GM21367 (cell line): ENCODE results near the gene RFC4.

ENCODE experiments used
- ATAC-seq: cut with Tn5 transposase; IDR thresholded peaks from one replicate; pipeline ENCODE4 v1.9.1; 2021; ENCODE audit not compliant: unreplicated experiment

RFC4 gene

DNA sequence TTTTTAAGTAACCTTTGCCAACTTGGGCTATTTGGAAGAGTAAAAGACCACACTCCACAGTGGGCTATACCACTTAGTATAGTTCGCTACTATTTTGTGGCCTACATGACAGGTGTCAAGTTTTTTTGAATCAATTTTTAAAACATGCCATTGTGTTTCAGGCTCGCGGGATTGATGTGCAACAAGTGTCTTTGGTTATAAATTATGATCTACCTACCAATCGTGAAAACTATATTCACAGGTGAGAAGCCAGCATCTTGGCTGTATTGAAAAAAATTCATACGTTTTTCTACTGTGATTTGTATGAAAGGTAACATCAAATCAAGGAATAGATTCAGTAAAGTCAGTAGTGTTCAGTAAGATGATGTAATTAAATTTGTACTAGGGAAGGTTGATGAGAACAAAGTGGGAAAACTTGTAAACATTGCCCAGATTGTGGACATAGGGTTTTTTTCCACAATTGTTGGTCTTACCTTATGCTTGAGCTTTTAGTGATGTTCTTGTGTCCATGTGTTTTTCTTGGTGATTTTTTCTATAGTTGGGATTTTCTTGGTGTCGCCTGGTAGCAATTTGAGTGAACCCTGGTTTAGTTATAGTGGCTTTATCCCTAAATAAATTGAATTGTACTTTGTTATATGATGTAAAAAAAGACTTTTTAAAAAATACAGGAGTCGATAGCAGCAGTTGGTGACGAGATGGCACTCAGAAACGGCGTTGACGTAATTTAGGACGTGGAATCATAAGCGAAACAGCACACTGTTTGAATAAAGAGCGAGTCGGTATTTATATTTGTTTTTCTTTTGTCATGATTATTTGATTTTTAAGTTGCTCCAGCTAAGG is 18.4 kb downstream of the RFC4 start:
- no peak for ATAC-seq

DNA sequence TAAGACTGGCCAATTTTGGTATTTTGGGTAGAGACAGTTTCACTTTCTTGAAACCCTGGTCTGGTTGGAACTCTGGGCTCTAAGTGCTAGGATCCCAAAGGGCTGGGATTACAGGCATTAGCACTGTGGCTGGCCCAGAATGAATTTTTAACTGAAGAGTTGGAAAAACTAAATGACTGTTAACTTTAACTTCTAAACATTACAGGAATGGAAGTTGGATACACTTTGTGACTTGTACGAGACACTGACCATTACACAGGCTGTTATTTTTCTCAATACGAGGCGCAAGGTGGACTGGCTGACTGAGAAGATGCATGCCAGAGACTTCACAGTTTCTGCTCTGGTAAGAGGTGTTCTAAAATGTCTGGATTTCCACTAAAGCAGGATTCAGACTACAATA is 19.4 kb downstream of the RFC4 start:
- ATAC-seq = no peak

DNA sequence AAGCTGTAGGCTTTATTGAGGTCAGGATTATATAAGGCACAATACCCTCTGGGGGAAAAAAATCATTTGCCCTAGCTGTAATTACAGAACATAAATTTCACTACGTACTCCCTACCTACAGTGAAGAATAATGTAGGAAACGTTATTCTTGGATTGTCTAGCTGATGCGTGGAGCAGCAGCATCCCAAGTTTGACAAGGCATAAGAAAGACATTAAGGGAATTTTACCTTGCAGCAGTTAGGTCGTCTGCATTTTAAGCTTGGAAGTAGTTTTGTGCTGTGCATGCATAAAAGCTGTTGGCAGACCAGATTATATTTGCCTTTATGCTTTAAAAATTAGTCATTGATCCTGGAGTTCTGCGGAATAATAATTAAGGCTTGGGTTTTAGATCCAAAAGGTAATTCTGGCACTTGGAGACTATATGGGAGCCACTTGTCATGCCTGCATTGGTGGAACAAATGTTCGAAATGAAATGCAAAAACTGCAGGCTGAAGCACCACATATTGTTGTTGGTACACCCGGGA is 20.7 kb downstream of the RFC4 start:
- no peak for ATAC-seq

DNA sequence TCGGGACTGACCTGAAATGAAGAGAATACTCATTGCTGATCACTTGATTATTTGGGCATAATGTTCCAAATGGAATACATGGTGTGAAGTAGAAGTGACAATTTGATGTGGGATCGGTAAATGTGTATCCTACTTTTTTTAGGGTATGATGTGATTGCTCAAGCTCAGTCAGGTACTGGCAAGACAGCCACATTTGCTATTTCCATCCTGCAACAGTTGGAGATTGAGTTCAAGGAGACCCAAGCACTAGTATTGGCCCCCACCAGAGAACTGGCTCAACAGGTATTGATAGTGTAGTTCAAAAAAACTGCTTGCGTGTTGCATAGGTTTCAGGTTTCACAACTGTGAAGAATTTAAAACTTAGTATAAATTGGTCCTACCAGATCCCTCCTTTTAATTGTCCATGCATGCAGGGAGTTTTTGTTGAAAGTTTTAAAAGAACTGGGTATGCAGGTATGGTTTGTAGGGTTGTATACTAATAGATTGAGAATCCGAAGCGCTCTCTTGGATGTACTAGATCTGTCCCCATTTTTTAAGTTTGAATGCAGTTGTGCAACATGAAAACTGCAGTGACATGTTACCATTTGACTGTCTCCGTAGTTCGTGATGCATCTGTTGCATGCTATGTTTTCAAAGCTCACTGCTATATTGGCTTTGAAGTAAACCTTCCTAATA is 21.3 kb downstream of the RFC4 start:
- ATAC-seq = no peak

DNA sequence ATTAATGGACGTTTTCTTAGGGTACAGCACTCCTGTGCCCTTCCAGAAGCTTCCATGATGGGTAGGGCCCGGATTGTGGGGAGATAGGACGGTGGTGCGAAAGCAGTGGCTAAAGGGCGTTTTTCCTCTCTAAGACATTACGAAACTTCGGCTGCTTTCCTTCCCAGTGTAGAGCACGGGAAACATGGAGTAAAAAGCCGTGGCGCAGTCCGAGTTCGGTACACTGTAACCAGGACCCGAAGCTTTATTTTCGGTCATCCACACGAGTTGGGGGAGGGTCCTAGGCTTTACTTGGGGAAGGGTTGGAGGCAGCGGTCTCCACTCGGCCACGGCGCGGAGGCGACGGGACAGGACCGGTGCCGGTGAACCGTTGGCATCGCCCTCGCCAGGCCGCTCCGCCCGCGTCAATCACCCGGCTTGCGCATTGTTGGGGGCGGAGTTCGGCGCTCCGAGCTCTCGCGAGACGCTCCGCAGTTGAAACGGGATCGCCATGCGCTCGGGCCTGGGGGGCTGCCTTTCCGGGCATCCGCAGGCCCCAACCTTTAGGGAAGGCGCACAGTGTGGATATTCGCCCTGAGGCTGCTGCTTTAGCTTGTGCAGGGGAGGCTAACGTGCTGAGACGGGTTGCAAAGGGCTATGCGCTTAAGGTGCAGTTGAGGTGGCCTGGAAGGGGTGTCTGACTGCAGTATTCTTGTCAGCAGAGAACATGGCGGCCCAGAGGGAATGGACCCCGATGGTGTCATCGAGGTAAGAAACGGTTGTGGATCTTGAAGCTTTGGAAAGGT is 22.4 kb downstream of the RFC4 start:
- peak; percentile 63 for ATAC-seq

DNA sequence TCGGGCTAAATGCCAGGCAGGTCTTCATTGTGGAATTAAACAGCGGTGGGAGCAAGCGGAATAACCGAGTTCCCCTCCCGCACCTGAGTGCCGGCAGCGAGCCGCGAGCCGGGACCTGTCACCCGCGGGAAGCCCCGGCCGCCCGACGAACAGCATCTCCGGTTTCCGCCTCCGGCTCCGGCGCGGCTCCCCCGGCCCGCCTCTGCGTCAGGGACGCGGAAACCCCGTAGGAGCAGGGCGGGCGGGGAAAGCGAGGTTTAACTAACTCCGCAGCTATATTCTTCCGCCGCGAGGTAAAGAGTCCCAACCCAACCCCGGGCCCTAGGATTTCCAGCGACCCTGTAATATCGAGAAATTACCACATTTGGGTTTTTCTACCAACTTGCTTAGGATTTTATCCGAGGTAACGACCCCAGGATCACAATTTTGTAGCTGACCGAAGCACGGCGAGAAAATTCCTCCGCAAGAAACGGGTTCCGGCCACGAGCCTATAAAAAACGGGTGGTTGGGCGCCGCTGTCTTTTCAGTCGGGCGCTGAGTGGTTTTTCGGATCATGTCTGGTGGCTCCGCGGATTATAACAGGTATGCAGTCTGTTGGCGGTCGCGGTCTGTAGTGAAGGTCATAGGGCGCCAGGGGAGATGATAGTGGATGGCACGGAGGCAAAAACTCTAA is 23.1 kb downstream of the RFC4 start, which contains the start of gene EIF4A2:
EIF4A2 (plus strand) TSS at position 520 of the 673 bp plus-strand sequence; CDS start at position 554, 34 bp downstream.
- ATAC-seq = peak; percentile 46

DNA sequence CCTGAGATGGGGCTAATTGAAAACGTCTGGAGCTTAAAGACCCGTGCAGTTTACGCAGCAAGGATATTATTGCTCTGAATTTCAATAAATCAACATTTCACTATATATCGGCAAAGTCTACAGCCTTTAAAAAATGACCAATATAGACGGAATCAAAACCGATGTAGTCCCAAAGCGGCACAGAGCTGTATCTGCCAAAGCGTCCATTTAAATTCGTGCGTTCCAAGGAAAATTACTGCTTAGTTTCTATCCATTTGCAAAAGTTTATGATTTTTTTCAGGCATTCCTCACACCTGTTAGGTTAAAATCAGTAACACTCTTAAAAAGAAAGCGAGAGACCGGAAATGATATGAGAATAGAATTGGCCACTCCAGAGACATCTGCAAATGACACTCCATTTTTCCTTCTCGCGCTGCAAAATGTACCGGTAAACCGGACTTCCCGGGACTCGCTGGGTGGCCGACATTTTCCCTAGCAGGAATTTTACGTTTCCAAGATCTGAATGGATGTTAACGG is 23.7 kb downstream of the RFC4 start:
- no peak for ATAC-seq

DNA sequence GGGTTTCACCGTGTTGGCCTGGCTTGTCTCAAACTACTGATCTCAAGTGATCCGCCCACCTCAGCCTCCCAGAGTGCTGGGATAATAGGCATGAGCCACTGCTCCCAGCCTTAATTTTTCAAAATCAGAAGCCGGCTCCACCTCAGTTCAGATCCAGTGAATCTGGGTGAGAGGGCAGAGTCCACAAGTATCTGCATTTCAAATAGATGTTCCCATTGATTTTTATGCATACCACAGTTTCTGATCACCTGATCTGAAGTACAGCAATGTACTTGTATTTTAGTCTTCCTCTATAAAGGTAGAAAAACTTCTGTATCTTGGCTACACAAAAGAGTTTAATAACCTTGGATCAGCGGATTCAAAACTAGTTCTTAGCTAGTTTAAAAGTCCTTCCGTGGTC is 27.1 kb downstream of the RFC4 start:
- no peak for ATAC-seq

DNA sequence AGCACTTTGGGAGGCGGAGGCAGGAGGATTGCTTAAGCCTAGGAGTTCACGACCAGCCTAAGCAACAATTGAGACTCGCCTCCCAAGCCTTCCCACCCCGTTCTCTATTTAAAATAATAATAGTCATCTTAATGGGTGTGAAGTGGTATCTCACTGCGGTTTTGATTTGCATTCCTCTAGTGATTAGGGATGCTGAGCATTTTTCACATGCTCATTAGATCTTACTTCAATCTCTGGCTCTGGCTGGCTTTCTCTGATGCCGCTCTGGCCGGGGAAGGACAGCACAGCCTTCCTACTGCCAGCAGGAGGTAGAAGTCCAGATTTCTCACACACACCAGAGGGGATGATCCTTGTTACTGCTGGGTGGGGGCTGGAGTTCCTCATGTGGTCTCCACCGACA is 30.3 kb downstream of the RFC4 start:
- no peak for ATAC-seq

DNA sequence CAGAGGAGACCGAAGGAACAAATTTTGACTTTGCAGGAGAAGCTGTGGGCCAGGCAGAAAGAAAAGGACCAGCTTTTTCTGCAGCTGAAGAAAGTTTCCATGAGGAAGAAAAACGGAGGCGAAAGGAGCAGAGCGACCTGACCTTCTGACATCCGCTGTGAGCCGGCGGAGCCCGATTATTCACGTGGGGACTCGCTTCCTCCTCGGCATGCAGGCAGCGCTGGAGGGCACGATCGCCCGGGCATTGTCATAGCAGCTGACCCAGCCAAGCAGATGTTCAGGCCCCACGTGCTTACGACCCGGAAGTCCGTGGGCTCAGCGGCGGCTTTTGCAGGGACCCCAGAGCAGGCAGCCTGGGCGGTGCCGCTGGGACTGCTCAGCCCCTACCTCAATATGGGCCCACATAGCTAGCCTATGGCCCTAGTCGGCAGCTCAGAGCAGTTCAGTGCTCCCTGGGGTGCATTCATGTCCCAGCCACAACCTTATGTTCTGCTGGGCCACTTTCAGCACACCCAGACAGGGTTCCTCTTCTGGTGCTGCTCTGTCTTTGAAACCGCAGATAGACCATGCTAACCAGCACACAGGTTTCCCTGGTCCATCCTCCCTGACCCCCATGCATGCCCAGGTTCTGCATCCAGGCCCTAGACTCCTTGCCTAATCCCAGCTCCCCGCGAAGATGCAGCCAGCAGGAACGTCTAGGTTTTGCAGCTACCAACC is 33.4 kb downstream of the RFC4 start:
- peak; percentile 89 for ATAC-seq

DNA sequence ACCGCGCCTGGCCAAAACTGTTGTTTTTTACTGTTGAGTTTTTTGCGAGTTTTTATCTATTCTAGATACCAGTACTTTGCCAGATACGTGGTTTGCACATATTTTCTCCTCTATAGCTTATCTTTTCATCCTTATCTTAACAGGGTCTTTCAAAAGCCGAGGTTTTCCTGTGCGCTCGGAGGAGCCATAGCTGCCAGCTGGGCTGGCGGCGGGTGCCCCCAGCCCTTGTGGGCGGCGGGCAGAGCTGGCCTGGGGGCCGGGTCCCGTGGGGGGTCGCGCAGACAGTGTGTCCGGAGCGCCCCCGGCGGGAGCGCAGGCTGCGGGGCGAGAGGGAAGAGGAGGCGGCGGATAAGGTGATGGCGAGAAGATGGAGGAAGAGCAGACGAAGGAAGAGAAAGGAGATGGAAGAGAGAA is 34.0 kb downstream of the RFC4 start:
- peak; percentile 23 for ATAC-seq

DNA sequence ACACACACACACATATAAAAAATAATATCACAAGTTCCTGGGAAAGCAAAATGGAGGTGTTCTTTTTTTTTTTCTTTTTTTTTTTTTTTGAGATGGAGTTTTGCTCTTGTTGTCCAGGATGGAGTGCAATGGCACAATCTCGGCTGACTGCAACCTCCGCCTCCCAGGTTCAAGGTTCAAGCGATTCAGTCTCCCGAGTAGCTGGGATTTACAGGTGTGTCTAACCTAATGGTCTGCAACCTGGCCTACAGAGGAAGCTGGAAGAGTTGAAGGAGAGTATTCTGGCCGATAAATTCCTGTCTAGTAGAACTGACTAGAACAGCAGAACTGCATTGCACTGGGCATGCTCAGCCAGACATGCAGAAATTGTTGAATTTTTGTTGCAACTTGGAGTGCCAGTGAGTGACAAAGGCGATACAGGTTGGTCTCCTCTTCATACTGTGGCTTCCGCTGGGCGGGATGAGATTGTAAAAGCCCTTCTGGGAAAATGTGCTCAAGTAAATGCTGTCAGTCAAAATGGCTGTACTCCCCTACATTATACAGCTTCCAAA is 45.3 kb downstream of the RFC4 start:
- ATAC-seq = no peak

DNA sequence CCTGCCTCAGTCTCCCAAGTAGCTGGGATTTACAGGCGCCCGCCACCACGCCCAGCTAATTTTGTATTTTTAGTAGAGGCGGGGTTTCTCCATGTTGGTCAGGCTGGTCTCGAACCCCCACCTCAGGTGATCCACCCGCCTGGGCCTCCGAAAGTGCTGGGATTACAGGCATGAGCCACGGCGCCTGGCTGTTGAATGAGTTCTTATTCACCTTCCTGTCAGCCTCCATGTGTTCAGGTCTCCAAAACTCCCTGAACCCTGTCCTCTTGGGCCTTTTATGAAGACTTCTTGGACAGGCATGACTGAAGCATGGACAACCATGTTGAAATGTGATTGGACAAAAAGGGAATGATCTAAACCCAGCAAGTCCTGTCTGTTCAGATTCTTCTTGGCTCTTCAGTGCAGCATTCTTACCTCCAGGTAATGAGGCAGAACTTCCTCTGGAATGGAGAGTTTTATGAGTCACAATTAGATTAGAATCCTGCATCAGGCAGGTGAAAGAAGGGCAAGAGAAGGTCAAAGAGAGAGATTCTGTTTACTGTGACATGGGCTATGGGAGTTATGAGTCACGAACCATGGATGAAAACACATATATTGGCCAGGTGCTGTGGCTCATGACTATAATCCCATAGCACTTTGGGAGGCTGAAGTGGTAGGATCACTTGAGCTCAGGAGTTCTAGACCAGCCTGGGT is 46.0 kb downstream of the RFC4 start:
- no peak for ATAC-seq

DNA sequence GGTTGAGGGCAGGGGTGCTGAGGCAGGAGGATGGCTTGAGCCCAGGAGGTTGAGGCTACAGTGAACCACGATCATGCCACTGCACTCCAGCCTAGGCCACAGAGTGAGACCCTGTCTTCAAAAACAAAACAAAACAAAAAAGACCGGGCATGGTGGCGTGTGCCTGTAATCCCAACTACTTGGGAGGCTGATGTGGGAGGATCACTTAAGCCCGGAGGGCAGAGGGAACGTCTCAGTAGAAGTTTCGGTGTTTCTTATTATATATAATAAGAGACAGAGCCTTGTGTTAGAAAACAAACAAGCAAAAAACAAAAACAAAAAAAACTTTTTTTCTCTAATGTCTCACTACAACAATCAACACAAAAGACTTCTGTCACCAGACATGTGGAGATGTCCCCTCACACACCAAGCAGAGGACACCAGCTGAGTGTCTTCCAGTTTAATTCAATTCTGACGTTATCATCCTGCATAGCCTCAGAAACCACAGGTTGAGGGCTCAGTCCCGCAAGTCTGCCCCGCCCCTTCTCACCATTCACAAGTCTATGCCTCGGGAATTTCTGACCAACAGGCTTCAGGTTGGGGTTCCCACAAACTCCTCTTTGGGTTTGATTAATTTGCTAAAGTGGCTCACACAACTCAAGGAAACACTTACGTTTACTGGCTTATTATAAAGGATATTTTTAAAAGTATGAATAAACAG is 46.9 kb downstream of the RFC4 start:
- ATAC-seq = no peak

DNA sequence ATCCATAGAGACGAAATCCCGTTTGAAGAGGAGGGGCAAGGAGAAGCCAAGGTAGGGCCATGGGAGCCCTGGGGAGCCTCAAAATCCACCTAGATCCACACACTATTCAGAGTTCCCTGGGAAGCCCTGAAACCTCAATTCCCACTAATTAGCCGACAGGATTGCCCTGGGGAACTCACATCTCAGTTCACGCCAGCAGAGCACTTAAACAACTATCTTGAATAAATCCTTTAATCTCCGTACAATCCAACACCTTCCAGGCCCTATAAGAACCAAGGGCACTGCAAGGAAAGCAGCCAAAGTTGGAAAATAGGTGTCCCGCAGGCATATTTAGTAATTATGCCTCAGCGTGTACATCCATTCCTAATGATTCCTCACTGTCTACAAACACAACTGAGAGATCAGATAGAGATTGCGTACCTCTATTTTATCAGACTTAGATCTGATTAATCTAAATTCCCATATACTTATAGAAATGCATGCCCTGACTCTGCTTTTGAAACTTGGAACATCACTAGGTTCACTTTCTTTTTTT is 48.5 kb downstream of the RFC4 start:
- ATAC-seq = no peak

DNA sequence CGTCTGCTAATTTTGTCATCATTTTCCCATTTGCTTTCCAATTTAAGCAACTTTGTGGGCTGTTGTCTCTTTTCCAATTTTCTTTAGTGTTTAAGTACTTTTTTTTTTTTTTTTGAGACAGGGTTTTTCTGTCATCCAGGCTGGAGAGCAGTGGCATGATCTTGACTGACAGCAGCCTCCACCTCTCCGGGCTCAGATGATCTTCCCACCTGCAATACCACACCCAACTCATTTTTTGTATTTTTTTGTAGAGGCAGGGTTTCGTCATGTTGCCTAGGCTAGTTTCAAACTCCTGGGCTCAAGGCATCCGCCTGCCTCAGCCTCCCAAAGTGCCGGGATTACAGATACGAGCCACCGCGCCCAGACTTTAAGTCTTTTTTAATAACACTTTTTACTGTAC is 49.1 kb downstream of the RFC4 start:
- no peak for ATAC-seq

DNA sequence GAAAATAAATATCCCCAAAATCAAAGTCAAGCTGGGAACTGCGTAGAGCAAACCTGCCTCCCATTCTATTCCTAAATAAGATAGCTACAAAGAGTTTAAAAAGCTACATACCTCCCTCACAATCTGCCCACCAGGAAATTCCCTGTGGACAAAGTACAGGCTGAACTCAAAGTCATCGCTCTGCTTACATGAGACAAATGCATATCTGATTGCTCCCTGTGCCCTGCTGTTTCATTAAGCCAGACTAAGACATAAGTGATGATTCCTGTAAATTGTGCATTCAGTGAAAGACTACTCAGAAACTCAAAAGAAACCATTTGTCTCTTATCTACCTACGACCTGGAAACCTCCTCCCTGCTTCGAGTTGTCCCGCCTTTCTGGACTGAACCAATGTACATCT is 51.4 kb downstream of the RFC4 start:
- ATAC-seq = no peak

DNA sequence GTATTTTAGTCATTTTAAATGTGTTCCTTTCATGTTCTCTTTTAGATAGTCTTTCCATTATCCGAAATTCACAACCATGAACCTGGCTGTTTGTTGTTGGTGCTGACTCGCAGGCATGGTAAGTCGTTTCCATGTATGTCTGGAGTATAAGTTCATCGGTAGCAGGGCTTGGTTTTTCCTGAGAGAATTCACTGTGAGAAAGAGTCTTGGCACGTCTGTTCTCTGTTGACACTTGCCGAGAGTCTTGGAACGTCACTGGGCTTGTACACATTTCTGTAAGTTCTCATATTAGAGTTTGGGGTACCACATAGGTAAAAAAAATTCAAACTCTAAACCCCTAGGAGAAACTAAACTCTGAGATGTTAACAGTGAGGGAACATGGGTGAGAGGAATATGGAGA is 52.3 kb downstream of the RFC4 start:
- no peak for ATAC-seq
